Large intestine (tissue), 1 donor: ENCODE data around the gene BLMH. TPM values are rescaled to one million over a fixed set of nuclear protein-coding genes. Genes with fewer than 3 reads are reported as not detected.

ENCODE experiments used
- polyA plus RNA-seq: library from polyadenylated mRNA; unstranded; fragments of 120-200 nt; gene quantifications from one replicate; pipeline ENCODE4 v1.2.1, GENCODE V29; 2013

The BLMH gene
- polyA plus RNA-seq, 1 donor, result 50.1 TPM

Other genes starting within 250 kb of the BLMH start
- gene NSRP1, start 175.1 kb downstream of the BLMH start, polyA plus RNA-seq, result 28.3 TPM
- 30.1 TPM for gene SLC6A4, start 56.2 kb downstream of the BLMH start, polyA plus RNA-seq
- gene TMIGD1, start 42.1 kb upstream of the BLMH start, polyA plus RNA-seq, result 43.9 TPM
- 51.7 TPM for gene CPD, start 87.0 kb upstream of the BLMH start, polyA plus RNA-seq
- 44.1 TPM for gene GOSR1, start 185.5 kb upstream of the BLMH start, polyA plus RNA-seq